Stimulated activated CD4-positive, alpha-beta T cell treated with anti-CD3 and anti-CD28 coated beads, TNF-alpha, amount 100 ng/mL, for 1 hour (primary cell): ENCODE data around the gene CYREN.
A peak's percentile ranks its signal among the peaks of the same experiment; 100 is the strongest.
"Not testable (repeated sequence)": the region's sequence is repeated elsewhere in the genome, so short reads cannot be mapped to it uniquely, and the experiment has no call there.

Experiments used
- DNase-seq, 3 donors: peaks; one replicate each; pipeline ENCODE4 v3.0.0-alpha.2; 2020; ENCODE audit warnings: low read depth in 3 of 3, low spot score in 1 of 3

The CYREN gene

GRCh38 chr7:135179321-135179925, 8.9 kb upstream of the CYREN start:
- DNase-seq, result no peak

GRCh38 chr7:135178364-135178763, 7.9 kb upstream of the CYREN start:
- no peak for DNase-seq

DNA sequence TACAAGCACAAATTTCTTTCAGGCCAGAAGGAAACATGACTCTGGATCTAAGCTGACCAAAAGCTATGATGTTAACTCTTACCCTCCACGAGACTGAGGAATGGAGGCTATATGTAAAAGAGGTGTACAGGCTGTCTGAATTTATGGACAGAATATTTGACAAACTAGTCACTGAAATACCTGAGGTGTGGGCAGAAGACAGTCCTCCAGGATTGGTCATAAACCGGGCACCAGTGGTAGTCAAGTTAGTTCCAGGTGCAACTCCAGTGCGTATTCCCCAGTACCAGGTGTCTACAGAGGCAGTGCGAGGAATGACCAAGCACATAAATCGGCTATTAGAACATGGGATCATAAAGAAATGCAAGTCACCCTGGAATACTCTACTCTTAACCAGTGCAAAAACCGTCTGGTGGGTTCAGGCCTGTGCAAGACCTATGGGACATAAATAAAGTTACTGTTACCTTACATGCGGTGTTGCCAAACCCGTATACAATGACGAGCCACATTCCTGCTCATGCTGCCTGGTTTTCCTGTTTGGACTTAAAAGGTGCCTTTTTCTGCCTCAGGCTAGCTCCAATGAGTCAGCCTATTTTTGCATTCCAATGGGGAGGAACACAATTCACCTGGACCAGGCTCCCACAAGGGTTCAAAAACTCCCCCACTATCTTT, 6.7 kb upstream of the CYREN start:
- DNase-seq, result no peak

DNA sequence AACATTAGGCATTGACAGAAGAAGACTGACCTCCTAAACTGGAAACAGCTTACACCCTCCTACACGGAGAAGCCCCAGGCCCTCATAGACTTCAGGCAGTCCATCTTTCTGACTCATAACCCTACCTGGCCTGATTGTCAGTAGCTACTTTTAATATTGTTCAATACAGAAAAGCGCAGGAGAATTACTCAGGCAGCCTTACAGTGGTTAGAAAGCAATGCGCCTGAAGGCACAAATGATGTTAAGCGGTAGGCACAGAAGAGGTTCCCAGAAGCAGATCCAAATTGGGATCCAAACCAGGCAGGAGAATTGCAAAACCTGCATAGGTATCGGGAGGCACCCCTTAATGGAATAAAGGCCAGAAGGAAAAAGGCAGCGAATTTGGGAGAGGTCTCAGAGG, 5.4 kb upstream of the CYREN start:
- no peak for DNase-seq

GRCh38 chr7:135174941-135175340, 4.4 kb upstream of the CYREN start:
- no peak for DNase-seq

GRCh38 chr7:135173916-135174315, 3.4 kb upstream of the CYREN start:
- DNase-seq, result not testable (repeated sequence)

DNA sequence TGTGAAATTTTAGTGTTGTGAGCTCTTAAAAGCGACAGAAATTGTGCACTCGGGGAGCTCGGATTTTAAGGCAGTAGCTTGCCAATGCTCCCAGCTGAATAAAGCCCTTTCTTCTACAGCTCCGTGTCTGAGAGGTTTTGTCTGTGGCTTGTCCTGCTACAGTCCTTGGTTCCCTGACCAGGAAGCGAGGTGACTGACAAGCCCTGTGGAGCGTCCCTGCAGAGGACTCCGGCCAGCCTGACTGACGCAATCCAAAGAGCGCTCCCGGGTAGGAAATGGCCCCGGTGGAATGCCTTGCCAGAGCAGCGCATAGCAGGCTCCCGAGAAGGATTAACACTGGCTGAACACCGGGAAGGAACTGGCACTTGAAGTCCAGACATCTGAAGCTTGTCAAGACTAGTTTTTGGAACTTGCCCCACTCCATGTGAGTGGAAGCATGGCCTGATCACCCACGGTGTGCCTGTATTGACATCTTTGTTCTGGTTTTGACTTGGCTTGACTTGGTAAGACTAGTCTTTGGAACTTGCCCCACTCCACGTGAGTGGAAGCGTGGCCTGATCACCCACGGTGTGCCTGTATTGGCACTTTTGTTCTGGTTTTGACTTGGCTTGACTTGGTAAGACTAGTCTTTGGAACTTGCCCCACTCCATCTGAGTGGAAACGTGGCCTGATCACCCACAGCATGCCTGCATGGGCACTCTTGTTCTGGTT, 1.2 kb upstream of the CYREN start:
- not testable (repeated sequence) for DNase-seq

- DNase-seq, result not testable (repeated sequence)
Observed at GRCh38 chr7:135170998-135171481, 533 bp upstream of the CYREN start.

DNA sequence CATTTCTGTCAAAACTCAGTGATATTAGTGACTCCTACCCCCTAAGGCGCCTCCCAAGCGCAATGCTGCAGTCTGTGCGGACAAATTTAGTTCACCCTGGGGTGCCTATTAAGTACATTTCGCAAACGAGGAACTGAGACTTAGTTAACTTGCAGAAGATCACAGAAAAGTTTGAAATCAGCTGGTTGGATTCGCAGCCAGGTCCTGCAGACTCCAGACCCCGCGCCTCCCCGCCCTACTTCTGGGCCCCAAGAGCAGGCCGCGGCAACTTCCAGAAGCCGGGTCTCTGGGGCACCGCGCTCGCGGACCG, 588 bp downstream of the CYREN start:
- no peak for DNase-seq

GRCh38 chr7:135169141-135169963, 1.2 kb downstream of the CYREN start:
- DNase-seq, result peak in 1 of 3 donors; percentile 41

GRCh38 chr7:135168489-135169140, 1.9 kb downstream of the CYREN start:
- no peak for DNase-seq

DNA sequence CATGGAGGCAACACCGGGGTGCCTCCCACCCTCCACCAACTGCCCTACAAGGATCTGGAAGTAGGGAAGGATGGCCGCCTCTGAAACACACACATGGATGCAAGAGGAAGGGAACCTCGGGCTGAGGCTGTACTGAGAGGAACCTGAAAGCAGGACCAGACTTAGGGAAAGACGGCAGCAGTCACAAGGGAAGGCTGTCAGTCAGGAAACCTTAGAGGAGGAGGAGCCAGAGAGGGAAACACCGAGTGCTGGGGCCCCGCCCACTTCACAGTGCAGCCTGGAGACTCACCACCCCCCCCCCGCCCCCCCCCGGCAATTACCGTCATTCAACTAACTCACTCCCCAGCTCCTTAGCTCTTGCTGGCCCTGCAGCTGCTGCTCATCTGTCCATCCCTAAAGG, 2.5 kb downstream of the CYREN start:
- no peak for DNase-seq

GRCh38 chr7:135167365-135167917, 3.1 kb downstream of the CYREN start:
- DNase-seq, result no peak

- no peak for DNase-seq
Observed at GRCh38 chr7:135166338-135166990, 4.0 kb downstream of the CYREN start.

GRCh38 chr7:135165862-135166261, 4.6 kb downstream of the CYREN start:
- DNase-seq, result no peak

- DNase-seq, result no peak
Observed at GRCh38 chr7:135164357-135165061, 6.0 kb downstream of the CYREN start.

DNA sequence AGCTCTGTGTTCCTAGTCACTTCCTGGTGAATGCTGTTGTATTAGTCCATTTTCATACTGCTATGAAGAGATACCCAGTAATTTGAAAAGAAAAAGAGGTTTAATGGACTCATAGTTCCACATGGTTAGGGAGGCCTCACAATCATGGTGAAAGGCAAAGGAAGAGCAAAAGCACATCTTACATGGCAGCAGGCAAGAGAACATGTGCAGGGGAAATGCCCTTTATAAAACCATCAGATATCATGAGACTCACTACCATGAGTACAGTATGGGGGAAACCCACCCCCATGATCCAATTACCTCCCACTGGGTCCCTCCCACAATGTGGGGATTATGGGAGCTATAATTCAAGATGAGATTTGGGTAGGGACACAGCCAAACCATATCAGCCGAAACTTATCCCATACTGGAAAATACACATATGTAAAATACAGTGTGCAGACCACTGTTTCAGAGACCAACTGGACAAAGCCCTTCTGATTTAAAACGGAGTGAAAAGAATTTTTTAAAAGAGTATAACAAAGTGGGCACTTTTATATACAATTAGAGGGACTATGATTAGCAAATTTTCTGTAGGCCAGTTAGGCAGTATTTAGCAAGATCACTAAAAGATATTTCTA, 8.0 kb downstream of the CYREN start:
- DNase-seq, result no peak

GRCh38 chr7:135161669-135162068, 8.8 kb downstream of the CYREN start:
- no peak for DNase-seq
